Measurements from ENCODE around the gene SLC16A9. TPM values are rescaled to one million over a fixed set of nuclear protein-coding genes. Genes with fewer than 3 reads are reported as not detected.

SLC16A9 gene
- total RNA-seq, 1 experiment from 2014 or later = 0.13 TPM

GRCh38 chr10:59606551-59606961, 103.1 kb downstream of the SLC16A9 start:
- no peaks in the 10 kb centered on the region for H3K36me3 ChIP-seq (ENCODE audit: control insufficient read depth, insufficient read depth, low read length)
- no peak overlapping the region for H3K27ac ChIP-seq (ENCODE audit: low read length)
- no peaks in the 10 kb centered on the region for H3K9me3 ChIP-seq (ENCODE audit: control insufficient read depth, insufficient read depth, low read depth, low read length)
- ATAC-seq = no peak
- intact Hi-C loops (cut with micrococcal nuclease; ENCODE audit: unreplicated experiment) (no loop called here), in situ Hi-C loops (cut with HindIII; ENCODE audit: low pct_unique_long_range_greater_than_20kb, low sequenced_read_pairs) (no loop called here)
- BruUV-seq (replicated peaks) = no TSS peak
- H3K4me1 ChIP-seq (ENCODE audit: control insufficient read depth, insufficient read depth, low read length) = no peaks in the 10 kb centered on the region
- H3K4me3 ChIP-seq (ENCODE audit: low read depth in 2 of 2, low read length in 2 of 2) = no peak overlapping the region
- DNase-seq (ENCODE audit: low read depth, low spot score) = no peak
- ChIA-PET POLR2A (interaction anchor here (0.6 kb wide), 1 partner anchor 135 kb away, joined by 3 read pairs; no protein-coding TSS in a partner anchor), CTCF (no interaction called here)
- TF ChIP-seq CTCF (IDR thresholded peaks at IDR 0.05) (no peak), SIN3A (IDR thresholded peaks at IDR 0.05; ENCODE audit: borderline replicate concordance, insufficient read depth, low read depth, low read length) (no peak), POLR2AphosphoS5 (IDR thresholded peaks at IDR 0.05; ENCODE audit: low read depth, low read length) (no peak), TCF7L2 (IDR thresholded peaks at IDR 0.05; ENCODE audit: low read depth, low read length) (no peak)
- TF ChIP-seq, protein P1, sequence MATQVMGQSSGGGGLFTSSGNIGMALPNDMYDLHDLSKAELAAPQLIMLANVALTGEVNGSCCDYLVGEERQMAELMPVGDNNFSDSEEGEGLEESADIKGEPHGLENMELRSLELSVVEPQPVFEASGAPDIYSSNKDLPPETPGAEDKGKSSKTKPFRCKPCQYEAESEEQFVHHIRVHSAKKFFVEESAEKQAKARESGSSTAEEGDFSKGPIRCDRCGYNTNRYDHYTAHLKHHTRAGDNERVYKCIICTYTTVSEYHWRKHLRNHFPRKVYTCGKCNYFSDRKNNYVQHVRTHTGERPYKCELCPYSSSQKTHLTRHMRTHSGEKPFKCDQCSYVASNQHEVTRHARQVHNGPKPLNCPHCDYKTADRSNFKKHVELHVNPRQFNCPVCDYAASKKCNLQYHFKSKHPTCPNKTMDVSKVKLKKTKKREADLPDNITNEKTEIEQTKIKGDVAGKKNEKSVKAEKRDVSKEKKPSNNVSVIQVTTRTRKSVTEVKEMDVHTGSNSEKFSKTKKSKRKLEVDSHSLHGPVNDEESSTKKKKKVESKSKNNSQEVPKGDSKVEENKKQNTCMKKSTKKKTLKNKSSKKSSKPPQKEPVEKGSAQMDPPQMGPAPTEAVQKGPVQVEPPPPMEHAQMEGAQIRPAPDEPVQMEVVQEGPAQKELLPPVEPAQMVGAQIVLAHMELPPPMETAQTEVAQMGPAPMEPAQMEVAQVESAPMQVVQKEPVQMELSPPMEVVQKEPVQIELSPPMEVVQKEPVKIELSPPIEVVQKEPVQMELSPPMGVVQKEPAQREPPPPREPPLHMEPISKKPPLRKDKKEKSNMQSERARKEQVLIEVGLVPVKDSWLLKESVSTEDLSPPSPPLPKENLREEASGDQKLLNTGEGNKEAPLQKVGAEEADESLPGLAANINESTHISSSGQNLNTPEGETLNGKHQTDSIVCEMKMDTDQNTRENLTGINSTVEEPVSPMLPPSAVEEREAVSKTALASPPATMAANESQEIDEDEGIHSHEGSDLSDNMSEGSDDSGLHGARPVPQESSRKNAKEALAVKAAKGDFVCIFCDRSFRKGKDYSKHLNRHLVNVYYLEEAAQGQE (IDR thresholded peaks at IDR 0.05; ENCODE audit: insufficient read depth in 1 of 2, low read depth in 2 of 2, low read length in 1 of 2) = no peak
- 0 out of 2 replicates have a peak, but pooled peaks cover 2% of the 10 kb centered on the region for H3K27me3 ChIP-seq (ENCODE audit: control insufficient read depth, insufficient read depth, low read length)

DNA sequence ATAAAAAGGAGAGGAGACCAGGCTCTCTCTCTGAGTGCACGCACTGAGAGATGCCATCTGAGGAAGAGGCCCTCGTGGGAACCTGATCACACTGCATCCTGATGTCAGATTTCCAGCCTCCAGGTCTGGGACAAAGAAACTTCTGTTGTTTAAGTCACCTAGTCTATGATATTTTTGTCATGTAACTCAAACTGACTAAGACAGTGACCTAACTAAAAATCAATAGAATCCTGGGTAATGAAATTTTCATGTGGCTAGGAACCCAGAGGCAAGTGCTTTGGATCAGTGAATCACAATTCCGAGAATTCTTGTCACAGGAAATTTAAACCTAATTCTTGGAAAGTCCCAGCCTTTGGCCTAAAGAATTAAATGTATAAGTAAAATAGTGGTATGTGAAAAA, 107.7 kb downstream of the SLC16A9 start:
- no peak overlapping the region for H3K27ac ChIP-seq (ENCODE audit: low read length)
- ChIA-PET CTCF (no interaction called here), POLR2A (no interaction called here)
- no peaks in the 10 kb centered on the region for H3K4me1 ChIP-seq (ENCODE audit: control insufficient read depth, insufficient read depth, low read length)
- no peak for DNase-seq (ENCODE audit: low read depth, low spot score)
- no peak overlapping the region for H3K4me3 ChIP-seq (ENCODE audit: low read depth in 2 of 2, low read length in 2 of 2)
- intact Hi-C loops (cut with micrococcal nuclease; ENCODE audit: unreplicated experiment) (no loop called here), in situ Hi-C loops (cut with HindIII; ENCODE audit: low pct_unique_long_range_greater_than_20kb, low sequenced_read_pairs) (no loop called here)
- no peaks in the 10 kb centered on the region for H3K36me3 ChIP-seq (ENCODE audit: control insufficient read depth, insufficient read depth, low read length)
- TF ChIP-seq SIN3A (IDR thresholded peaks at IDR 0.05; ENCODE audit: borderline replicate concordance, insufficient read depth, low read depth, low read length) = no peak
- TF ChIP-seq, protein P1 (IDR thresholded peaks at IDR 0.05; ENCODE audit: insufficient read depth in 1 of 2, low read depth in 2 of 2, low read length in 1 of 2) = no peak
- no peak for TF ChIP-seq CTCF (IDR thresholded peaks at IDR 0.05)
- no peak for TF ChIP-seq TCF7L2 (IDR thresholded peaks at IDR 0.05; ENCODE audit: low read depth, low read length)
- TF ChIP-seq POLR2AphosphoS5 (IDR thresholded peaks at IDR 0.05; ENCODE audit: low read depth, low read length) = no peak
- H3K27me3 ChIP-seq (ENCODE audit: control insufficient read depth, insufficient read depth, low read length) = no peaks in the 10 kb centered on the region
- ATAC-seq = no peak
- no TSS peak for BruUV-seq (replicated peaks)
- no peaks in the 10 kb centered on the region for H3K9me3 ChIP-seq (ENCODE audit: control insufficient read depth, insufficient read depth, low read depth, low read length)

Measured in Panc1 (cell line).